Measurements from ENCODE around the gene PLPPR2.

The PLPPR2 gene

GRCh38 chr19:11364935-11365334 lies 9.7 kb downstream of the PLPPR2 start:
- no peak for TF ChIP-seq CTCF (IDR thresholded peaks at IDR 0.05; ENCODE audit: insufficient read depth, low read depth, low read length, missing control alignments)
- no peak for DNase-seq (ENCODE audit: low read depth)
- H3K4me3 ChIP-seq (ENCODE audit: low read depth, low read length) = no peak overlapping the region

- no peak for DNase-seq (ENCODE audit: low read depth)
- TF ChIP-seq CTCF (IDR thresholded peaks at IDR 0.05; ENCODE audit: insufficient read depth, low read depth, low read length, missing control alignments) = no peak
- no peak overlapping the region for H3K4me3 ChIP-seq (ENCODE audit: low read depth, low read length)
Measured at GRCh38 chr19:11365557-11366117, 10.4 kb downstream of the PLPPR2 start.

- DNase-seq (ENCODE audit: low read depth) = no peak
- TF ChIP-seq CTCF (IDR thresholded peaks at IDR 0.05; ENCODE audit: insufficient read depth, low read depth, low read length, missing control alignments) = no peak
- no peak overlapping the region for H3K4me3 ChIP-seq (ENCODE audit: low read depth, low read length)
Measured at GRCh38 chr19:11367528-11367927, 12.3 kb downstream of the PLPPR2 start.

- TF ChIP-seq CTCF (IDR thresholded peaks at IDR 0.05; ENCODE audit: insufficient read depth, low read depth, low read length, missing control alignments) = no peak
- H3K4me3 ChIP-seq (ENCODE audit: low read depth, low read length) = no peak overlapping the region
Measured at GRCh38 chr19:11370744-11371143, 15.5 kb downstream of the PLPPR2 start.

GRCh38 chr19:11373166-11373884 lies 18.1 kb downstream of the PLPPR2 start:
- TF ChIP-seq CTCF (IDR thresholded peaks at IDR 0.05; ENCODE audit: insufficient read depth, low read depth, low read length, missing control alignments) = no peak
- DNase-seq (ENCODE audit: low read depth) = peak; percentile 28
- peak overlapping the region; percentile 81; the same call in 1 of the 2 replicates for H3K4me3 ChIP-seq (ENCODE audit: low read depth, low read length)

More at GRCh38 chr19:11370744-11371143, 15.5 kb downstream of the PLPPR2 start:
- DNase-seq (ENCODE audit: low read depth) = no peak

GRCh38 chr19:11373885-11374432 lies 18.7 kb downstream of the PLPPR2 start:
- TF ChIP-seq CTCF (IDR thresholded peaks at IDR 0.05; ENCODE audit: insufficient read depth, low read depth, low read length, missing control alignments) = no peak
- peak overlapping the region; percentile 81 for H3K4me3 ChIP-seq (ENCODE audit: low read depth, low read length)
- no peak for DNase-seq (ENCODE audit: low read depth)
